ENCODE results near the gene CDK18. TPM values are rescaled to one million over a fixed set of nuclear protein-coding genes. Genes with fewer than 3 reads are reported as not detected.

The CDK18 gene
- total and polyA plus RNA-seq, 10 of the 15 experiments (the other 5 are each of a cell fraction or from before 2014, with no cell fraction given) = 0.13 to 4.4 (median 0.52) TPM; not detected in 2

DNA sequence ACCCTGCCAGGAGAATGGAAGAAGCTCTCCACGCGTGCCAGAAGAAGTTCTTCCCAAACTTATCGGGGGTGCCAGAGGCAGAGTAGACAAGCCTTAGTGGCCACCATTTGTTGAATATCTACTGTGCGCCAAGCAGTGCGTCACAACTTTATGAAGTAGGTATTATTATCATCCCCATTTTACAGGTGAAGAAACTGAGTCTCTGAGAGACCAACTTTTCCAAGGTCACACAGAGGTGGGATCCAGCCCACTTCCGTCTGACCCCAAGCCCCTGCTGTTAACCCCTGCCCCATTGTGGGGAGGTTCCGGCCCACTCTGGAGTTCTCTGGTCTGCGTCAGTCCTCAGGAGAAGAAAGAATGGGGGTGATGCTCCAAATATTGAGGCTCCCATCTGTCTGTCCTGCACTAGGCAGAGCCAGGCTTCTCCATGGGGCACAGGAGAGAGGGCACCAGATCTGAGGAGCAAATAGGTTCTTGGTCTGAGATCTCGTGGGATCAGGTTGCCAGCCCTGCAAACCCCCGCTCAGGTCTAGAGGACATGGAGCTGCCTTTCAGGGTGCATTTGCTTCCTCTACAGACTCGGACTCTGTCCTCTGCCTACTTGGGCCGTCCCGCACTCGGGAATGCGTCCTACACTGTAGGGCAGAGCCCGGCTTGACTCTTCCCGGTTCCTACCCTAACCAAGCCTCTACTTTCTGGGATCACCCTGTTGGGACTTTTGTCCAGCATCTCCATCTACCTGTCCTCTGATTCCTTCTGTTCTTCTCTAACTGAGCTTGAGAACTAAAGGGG, 2.1 kb downstream of the CDK18 start:
- 0 out of 2 replicates have a peak, but pooled peaks cover 4% of the 10 kb centered on the region for H3K4me1 ChIP-seq (ENCODE audit: control insufficient read depth, insufficient read depth, low read length)
- no peaks in the 10 kb centered on the region for H4K20me1 ChIP-seq (ENCODE audit: control insufficient read depth, insufficient read depth)
- peaks cover 0 to 5% of the 10 kb centered on the region in 2 experiments; a peak in 3 of 4 replicates for H3K27me3 ChIP-seq (replicated peaks in 1 of 2; ENCODE audit: control insufficient read depth in 2 of 2, insufficient read depth in 2 of 2, low read length in 1 of 2)
- FAIRE-seq = no peak
- ChIA-PET POLR2A (no interaction called here), RAD21 (ENCODE audit: unreplicated experiment) (interaction anchor here (1.1 to 3.0 kb wide), 4 partner anchors 17 to 170 kb away, joined by 3 to 16 read pairs (median 4); no protein-coding TSS in a partner anchor), CTCF (interaction anchor here (1.0 to 31.6 kb wide), 4 partner anchors 15 to 169 kb away, joined by 3 to 891 read pairs (median 42); no protein-coding TSS in a partner anchor), SMC1A (ENCODE audit: uncharacterized antibody, unreplicated experiment) (interaction anchor here (1.6 to 6.2 kb wide), 3 partner anchors 17 to 83 kb away, joined by 3 to 32 read pairs (median 17); no protein-coding TSS in a partner anchor)
- no TSS peak for BruUV-seq (replicated peaks)
- no peak for TF ChIP-seq NR2F1 (conservative IDR thresholded peaks at IDR 0.05)
- no peak for TF ChIP-seq HDAC6 (IDR thresholded peaks at IDR 0.05; ENCODE audit: unreplicated experiment)
- no peak for TF ChIP-seq SUPT20H (IDR thresholded peaks at IDR 0.05; ENCODE audit: borderline replicate concordance, control insufficient read depth, low read depth, low read length)
- no peak for TF ChIP-seq YY1 (IDR thresholded peaks at IDR 0.05; ENCODE audit: low read depth, low read length)
- TF ChIP-seq, protein P1, sequence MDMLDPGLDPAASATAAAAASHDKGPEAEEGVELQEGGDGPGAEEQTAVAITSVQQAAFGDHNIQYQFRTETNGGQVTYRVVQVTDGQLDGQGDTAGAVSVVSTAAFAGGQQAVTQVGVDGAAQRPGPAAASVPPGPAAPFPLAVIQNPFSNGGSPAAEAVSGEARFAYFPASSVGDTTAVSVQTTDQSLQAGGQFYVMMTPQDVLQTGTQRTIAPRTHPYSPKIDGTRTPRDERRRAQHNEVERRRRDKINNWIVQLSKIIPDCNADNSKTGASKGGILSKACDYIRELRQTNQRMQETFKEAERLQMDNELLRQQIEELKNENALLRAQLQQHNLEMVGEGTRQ (IDR thresholded peaks at IDR 0.05; ENCODE audit: borderline replicate concordance, low read depth, low read length) = no peak
- TF ChIP-seq, protein P2, sequence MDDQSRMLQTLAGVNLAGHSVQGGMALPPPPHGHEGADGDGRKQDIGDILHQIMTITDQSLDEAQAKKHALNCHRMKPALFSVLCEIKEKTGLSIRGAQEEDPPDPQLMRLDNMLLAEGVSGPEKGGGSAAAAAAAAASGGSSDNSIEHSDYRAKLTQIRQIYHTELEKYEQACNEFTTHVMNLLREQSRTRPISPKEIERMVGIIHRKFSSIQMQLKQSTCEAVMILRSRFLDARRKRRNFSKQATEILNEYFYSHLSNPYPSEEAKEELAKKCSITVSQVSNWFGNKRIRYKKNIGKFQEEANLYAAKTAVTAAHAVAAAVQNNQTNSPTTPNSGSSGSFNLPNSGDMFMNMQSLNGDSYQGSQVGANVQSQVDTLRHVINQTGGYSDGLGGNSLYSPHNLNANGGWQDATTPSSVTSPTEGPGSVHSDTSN (IDR thresholded peaks at IDR 0.05; ENCODE audit: insufficient replicate concordance, low read depth, low read length) = no peak
- TF ChIP-seq, protein P3, sequence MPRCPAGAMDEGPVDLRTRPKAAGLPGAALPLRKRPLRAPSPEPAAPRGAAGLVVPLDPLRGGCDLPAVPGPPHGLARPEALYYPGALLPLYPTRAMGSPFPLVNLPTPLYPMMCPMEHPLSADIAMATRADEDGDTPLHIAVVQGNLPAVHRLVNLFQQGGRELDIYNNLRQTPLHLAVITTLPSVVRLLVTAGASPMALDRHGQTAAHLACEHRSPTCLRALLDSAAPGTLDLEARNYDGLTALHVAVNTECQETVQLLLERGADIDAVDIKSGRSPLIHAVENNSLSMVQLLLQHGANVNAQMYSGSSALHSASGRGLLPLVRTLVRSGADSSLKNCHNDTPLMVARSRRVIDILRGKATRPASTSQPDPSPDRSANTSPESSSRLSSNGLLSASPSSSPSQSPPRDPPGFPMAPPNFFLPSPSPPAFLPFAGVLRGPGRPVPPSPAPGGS (IDR thresholded peaks at IDR 0.05; ENCODE audit: borderline replicate concordance, insufficient read depth, low read depth, low read length, poor library complexity, severe bottlenecking) = no peak
- no peak for TF ChIP-seq SREBF1 (IDR thresholded peaks at IDR 0.05; ENCODE audit: low read length)
- TF ChIP-seq, protein P4, sequence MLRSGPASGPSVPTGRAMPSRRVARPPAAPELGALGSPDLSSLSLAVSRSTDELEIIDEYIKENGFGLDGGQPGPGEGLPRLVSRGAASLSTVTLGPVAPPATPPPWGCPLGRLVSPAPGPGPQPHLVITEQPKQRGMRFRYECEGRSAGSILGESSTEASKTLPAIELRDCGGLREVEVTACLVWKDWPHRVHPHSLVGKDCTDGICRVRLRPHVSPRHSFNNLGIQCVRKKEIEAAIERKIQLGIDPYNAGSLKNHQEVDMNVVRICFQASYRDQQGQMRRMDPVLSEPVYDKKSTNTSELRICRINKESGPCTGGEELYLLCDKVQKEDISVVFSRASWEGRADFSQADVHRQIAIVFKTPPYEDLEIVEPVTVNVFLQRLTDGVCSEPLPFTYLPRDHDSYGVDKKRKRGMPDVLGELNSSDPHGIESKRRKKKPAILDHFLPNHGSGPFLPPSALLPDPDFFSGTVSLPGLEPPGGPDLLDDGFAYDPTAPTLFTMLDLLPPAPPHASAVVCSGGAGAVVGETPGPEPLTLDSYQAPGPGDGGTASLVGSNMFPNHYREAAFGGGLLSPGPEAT (IDR thresholded peaks at IDR 0.05; ENCODE audit: low read depth) = no peak
- TF ChIP-seq STAT3 (IDR thresholded peaks at IDR 0.05; ENCODE audit: low read depth, low read length) = no peak
- TF ChIP-seq CBX3 (IDR thresholded peaks at IDR 0.05; ENCODE audit: borderline replicate concordance, low read depth) = no peak
- no peak for TF ChIP-seq FOXK2 (IDR thresholded peaks at IDR 0.05)
- TF ChIP-seq ETV6 (conservative IDR thresholded peaks at IDR 0.05 in 1 of 2, IDR thresholded peaks at IDR 0.05 in 1 of 2; ENCODE audit: borderline replicate concordance in 1 of 2, low read depth in 1 of 2) = no peak
- TF ChIP-seq, protein P5, sequence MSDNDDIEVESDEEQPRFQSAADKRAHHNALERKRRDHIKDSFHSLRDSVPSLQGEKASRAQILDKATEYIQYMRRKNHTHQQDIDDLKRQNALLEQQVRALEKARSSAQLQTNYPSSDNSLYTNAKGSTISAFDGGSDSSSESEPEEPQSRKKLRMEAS (IDR thresholded peaks at IDR 0.05; ENCODE audit: low read depth, low read length) = no peak
- no peak for TF ChIP-seq HDAC2 (IDR thresholded peaks at IDR 0.05)
- no peak overlapping the region for H3K4me3 ChIP-seq
- in situ Hi-C loops (cut with MboI) (no loop called here), intact Hi-C loops (cut with micrococcal nuclease; ENCODE audit: unreplicated experiment) (no loop called here)
- no peaks in the 10 kb centered on the region for H3K79me2 ChIP-seq (ENCODE audit: control insufficient read depth, insufficient read depth, low read length)
- no peak overlapping the region for H3K9ac ChIP-seq (ENCODE audit: control insufficient read depth, insufficient read depth, low read length)
- no peak overlapping the region for H3K4me2 ChIP-seq (ENCODE audit: control insufficient read depth, insufficient read depth)
- no peak overlapping the region for H3K27ac ChIP-seq (ENCODE audit: control insufficient read depth, insufficient read depth)
- no peaks in the 10 kb centered on the region for H3K9me3 ChIP-seq (replicated peaks; ENCODE audit: control insufficient read depth, insufficient read depth, low read length)
- WGBS (ENCODE audit: insufficient coverage, insufficient replicate concordance, low lambda C conversion rate, missing lambda C conversion rate) = 59% methylated on average over 17 of the region's 17 CpGs
- no peaks in the 10 kb centered on the region for H3K36me3 ChIP-seq (ENCODE audit: control insufficient read depth in 2 of 2, insufficient read depth in 2 of 2, low read length in 1 of 2)
- ATAC-seq = no peak
- DNase-seq (ENCODE audit: low read depth, low spot score) = no peak
- H2AFZ ChIP-seq (ENCODE audit: control insufficient read depth, low read depth, low read length) = no peak overlapping the region

Data from GM12878 (cell line).